NB4 (cell line): Measurements from ENCODE around the gene CCS.

Experiments used
- POLR2A ChIP-seq: IDR thresholded peaks from 2 replicates; pipeline ENCODE4 v1.6.1; 2011; ENCODE audit warnings: mild to moderate bottlenecking; ENCODE audit not compliant: insufficient read length; ENCODE audit errors: extremely low read depth
- TF ChIP-seq, protein P1 (sequence below): IDR thresholded peaks from one replicate; pipeline ENCODE4 v1.5.1; 2012; ENCODE audit warnings: low read depth, low read length

DNA sequence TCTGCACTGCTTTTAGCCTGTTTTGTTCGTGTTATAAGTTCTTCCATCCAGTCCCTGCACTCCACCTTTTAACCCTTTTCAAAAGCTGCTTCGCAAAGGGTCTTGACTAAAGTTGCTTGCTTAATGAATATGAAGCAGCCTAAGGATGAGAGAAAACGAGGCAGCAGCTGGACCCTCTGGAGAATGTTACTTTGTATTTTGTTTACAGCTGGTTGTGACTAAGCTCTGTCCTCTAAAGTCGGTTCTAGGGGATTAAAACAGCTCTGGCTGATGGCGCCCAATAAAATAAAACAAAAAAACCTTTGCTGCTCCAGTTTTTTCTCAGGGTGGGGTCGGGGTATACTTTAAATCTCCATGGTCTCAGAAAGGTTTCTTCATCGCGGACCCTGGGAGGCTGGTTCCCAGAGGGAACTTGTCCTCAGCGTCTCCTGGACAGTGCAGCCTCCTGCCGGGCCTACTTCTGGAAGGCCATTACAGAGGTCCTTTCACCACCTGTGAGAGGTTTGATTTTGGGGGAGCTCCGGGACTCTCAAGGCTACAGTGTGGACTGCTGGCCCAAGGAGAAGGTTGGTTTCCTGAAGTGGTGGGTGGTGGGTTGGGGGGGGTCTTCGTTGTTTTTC is 44.7 kb downstream of the CCS start:
- TF ChIP-seq, protein P1, sequence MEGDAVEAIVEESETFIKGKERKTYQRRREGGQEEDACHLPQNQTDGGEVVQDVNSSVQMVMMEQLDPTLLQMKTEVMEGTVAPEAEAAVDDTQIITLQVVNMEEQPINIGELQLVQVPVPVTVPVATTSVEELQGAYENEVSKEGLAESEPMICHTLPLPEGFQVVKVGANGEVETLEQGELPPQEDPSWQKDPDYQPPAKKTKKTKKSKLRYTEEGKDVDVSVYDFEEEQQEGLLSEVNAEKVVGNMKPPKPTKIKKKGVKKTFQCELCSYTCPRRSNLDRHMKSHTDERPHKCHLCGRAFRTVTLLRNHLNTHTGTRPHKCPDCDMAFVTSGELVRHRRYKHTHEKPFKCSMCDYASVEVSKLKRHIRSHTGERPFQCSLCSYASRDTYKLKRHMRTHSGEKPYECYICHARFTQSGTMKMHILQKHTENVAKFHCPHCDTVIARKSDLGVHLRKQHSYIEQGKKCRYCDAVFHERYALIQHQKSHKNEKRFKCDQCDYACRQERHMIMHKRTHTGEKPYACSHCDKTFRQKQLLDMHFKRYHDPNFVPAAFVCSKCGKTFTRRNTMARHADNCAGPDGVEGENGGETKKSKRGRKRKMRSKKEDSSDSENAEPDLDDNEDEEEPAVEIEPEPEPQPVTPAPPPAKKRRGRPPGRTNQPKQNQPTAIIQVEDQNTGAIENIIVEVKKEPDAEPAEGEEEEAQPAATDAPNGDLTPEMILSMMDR: no peak
- TF ChIP-seq POLR2A: no peak
